Coronary artery (tissue), 2 donors: ENCODE measurements around the gene ZSWIM9.

ENCODE experiments used
- DNase-seq: peaks from one replicate; pipeline ENCODE4 v3.0.0-alpha.2; 2017; ENCODE audit warnings: low spot score
- H3K27ac ChIP-seq, 2 donors: fragments of 200-600 bp; sonication (generic); one replicate each; pipeline ENCODE4 v1.5.1; 2016 to 2019
- H3K4me3 ChIP-seq: fragments of 200-600 bp; sonication (generic); 2 replicates; pipeline ENCODE4 v1.5.1; 2016; ENCODE audit warnings: mild to moderate bottlenecking, moderate library complexity
- CTCF ChIP-seq: fragments of 200-600 bp; sonication (generic); IDR thresholded peaks from one replicate; pipeline ENCODE4 v1.5.1; 2019; ENCODE audit warnings: antibody characterized with exemption

Gene ZSWIM9

GRCh38 chr19:48194844-48195830 is 24.7 kb downstream of the ZSWIM9 start:
- TF ChIP-seq CTCF = no peak
- Histone ChIP-seq H3K4me3 (no peak overlapping the region), H3K27ac (no peak overlapping the region)
- no peak for DNase-seq

GRCh38 chr19:48196321-48196763 is 25.9 kb downstream of the ZSWIM9 start:
- no peak overlapping the region for H3K27ac ChIP-seq
- DNase-seq = no peak
- TF ChIP-seq CTCF = no peak
- H3K4me3 ChIP-seq = no peak overlapping the region

- no peak for TF ChIP-seq CTCF
- no peak overlapping the region for H3K4me3 ChIP-seq
- no peak for DNase-seq
- H3K27ac ChIP-seq = no peak overlapping the region
Observed at GRCh38 chr19:48196933-48197665, 26.6 kb downstream of the ZSWIM9 start.

GRCh38 chr19:48203222-48203793 is 32.8 kb downstream of the ZSWIM9 start:
- H3K4me3 ChIP-seq = peak overlapping the region; percentile 76
- H3K27ac ChIP-seq = peak overlapping the region; percentile 43 to 79
- no peak for TF ChIP-seq CTCF
- DNase-seq = no peak

- DNase-seq = peak; percentile 96
- Histone ChIP-seq H3K4me3 (peak overlapping the region; percentile 76), H3K27ac (peak overlapping the region; percentile 43 to 79)
- TF ChIP-seq CTCF = no peak
Observed at GRCh38 chr19:48203794-48204628, 33.5 kb downstream of the ZSWIM9 start.

GRCh38 chr19:48206397-48207093 is 36.1 kb downstream of the ZSWIM9 start:
- no peak overlapping the region for H3K4me3 ChIP-seq
- H3K27ac ChIP-seq = no peak overlapping the region
- no peak for TF ChIP-seq CTCF
- no peak for DNase-seq
